GM18909 (cell line): ENCODE measurements around the gene GPR137.
A peak's percentile ranks its signal among the peaks of the same experiment; 100 is the strongest.

ENCODE experiments used
- ATAC-seq: cut with Tn5 transposase; IDR thresholded peaks from one replicate; pipeline ENCODE4 v1.9.1; 2021; ENCODE audit warnings: mild to moderate bottlenecking; ENCODE audit not compliant: unreplicated experiment, poor library complexity

Gene GPR137

GRCh38 chr11:64249038-64249437 is 36.6 kb upstream of the GPR137 start:
- no peak for ATAC-seq

GRCh38 chr11:64249563-64250414 is 35.9 kb upstream of the GPR137 start:
- no peak for ATAC-seq

- no peak for ATAC-seq
Observed at GRCh38 chr11:64250415-64251015, 35.1 kb upstream of the GPR137 start.

- ATAC-seq: peak; percentile 38
Observed at GRCh38 chr11:64251016-64251752, 34.5 kb upstream of the GPR137 start, which contains the start of gene PLCB3. Gene PLCB3 (plus strand): TSS chr11:64251530. CDS start chr11:64251650, 120 bp downstream.

GRCh38 chr11:64251753-64252002 is 34.0 kb upstream of the GPR137 start:
- ATAC-seq: no peak

- no peak for ATAC-seq
Observed at GRCh38 chr11:64252003-64252872, 33.4 kb upstream of the GPR137 start.

GRCh38 chr11:64253043-64253442 is 32.6 kb upstream of the GPR137 start:
- no peak for ATAC-seq

GRCh38 chr11:64253481-64253880 is 32.2 kb upstream of the GPR137 start:
- ATAC-seq: no peak

GRCh38 chr11:64254326-64254725 is 31.3 kb upstream of the GPR137 start:
- no peak for ATAC-seq

- no peak for ATAC-seq
Observed at GRCh38 chr11:64255135-64256128, 30.2 kb upstream of the GPR137 start.

GRCh38 chr11:64256300-64256699 is 29.3 kb upstream of the GPR137 start:
- ATAC-seq: no peak

GRCh38 chr11:64258356-64258755 is 27.3 kb upstream of the GPR137 start:
- no peak for ATAC-seq

- ATAC-seq: no peak
Observed at GRCh38 chr11:64258946-64259532, 26.6 kb upstream of the GPR137 start.

GRCh38 chr11:64259533-64260067 is 26.0 kb upstream of the GPR137 start:
- ATAC-seq: no peak

- ATAC-seq: no peak
Observed at GRCh38 chr11:64260147-64260708, 25.4 kb upstream of the GPR137 start.

GRCh38 chr11:64261556-64262080 is 24.0 kb upstream of the GPR137 start:
- no peak for ATAC-seq

- ATAC-seq: no peak
Observed at GRCh38 chr11:64262271-64263002, 23.2 kb upstream of the GPR137 start.
